ENCODE results near the gene HELZ. TPM values are rescaled to one million over a fixed set of nuclear protein-coding genes. Genes with fewer than 3 reads are reported as not detected.

The HELZ gene
- total and polyA plus RNA-seq, 2 donors (not counting 1 experiment from before 2014, with no cell fraction given) = 10.4 to 97.8 TPM

- ATAC-seq (ENCODE audit: low read depth) = no peak
- no peaks in the 10 kb centered on the region for H3K4me1 Mint-ChIP-seq
- Histone ChIP-seq H3K27me3 (replicated peaks in 1 of 4; ENCODE audit: control extremely low read depth in 1 of 4, control insufficient read depth in 3 of 4, insufficient read depth in 4 of 4, low read length in 3 of 4) (no peaks in the 10 kb centered on the region), H3K27ac (ENCODE audit: low read length in 2 of 2) (no peak overlapping the region), H4K20me1 (ENCODE audit: control insufficient read depth, insufficient read depth, low read length, poor library complexity, severe bottlenecking) (no peaks in the 10 kb centered on the region), H3K9me3 (ENCODE audit: control extremely low read depth in 1 of 3, control insufficient read depth in 2 of 3, insufficient read depth in 1 of 3, low read length in 2 of 3) (no peaks in the 10 kb centered on the region), H3K4me1 (ENCODE audit: control insufficient read depth in 2 of 2, insufficient read depth in 2 of 2, low read length in 2 of 2) (no peaks in the 10 kb centered on the region), H3K4me2 (replicated peaks; ENCODE audit: low read depth, low read length, poor library complexity, severe bottlenecking) (no peak overlapping the region), H2AFZ (ENCODE audit: insufficient read depth, low read depth, low read length, poor library complexity, severe bottlenecking) (no peak overlapping the region), H3K79me2 (ENCODE audit: control insufficient read depth, insufficient read depth, low read length) (no peaks in the 10 kb centered on the region), H3K4me3 (ENCODE audit: control extremely low read depth in 1 of 5, extremely low read depth in 1 of 5, insufficient read depth in 1 of 5, low read depth in 2 of 5, low read length in 4 of 5) (no peak overlapping the region), H3K9ac (ENCODE audit: low read length) (no peak overlapping the region), H3K36me3 (replicated peaks in 1 of 2; ENCODE audit: control extremely low read depth in 1 of 2, control insufficient read depth in 1 of 2, extremely low read depth in 1 of 2, insufficient read depth in 2 of 2, low read length in 1 of 2) (peaks cover 2 to 3% of the 10 kb centered on the region in 2 experiments)
- DNase-seq = no peak
- TF ChIP-seq, protein P1, sequence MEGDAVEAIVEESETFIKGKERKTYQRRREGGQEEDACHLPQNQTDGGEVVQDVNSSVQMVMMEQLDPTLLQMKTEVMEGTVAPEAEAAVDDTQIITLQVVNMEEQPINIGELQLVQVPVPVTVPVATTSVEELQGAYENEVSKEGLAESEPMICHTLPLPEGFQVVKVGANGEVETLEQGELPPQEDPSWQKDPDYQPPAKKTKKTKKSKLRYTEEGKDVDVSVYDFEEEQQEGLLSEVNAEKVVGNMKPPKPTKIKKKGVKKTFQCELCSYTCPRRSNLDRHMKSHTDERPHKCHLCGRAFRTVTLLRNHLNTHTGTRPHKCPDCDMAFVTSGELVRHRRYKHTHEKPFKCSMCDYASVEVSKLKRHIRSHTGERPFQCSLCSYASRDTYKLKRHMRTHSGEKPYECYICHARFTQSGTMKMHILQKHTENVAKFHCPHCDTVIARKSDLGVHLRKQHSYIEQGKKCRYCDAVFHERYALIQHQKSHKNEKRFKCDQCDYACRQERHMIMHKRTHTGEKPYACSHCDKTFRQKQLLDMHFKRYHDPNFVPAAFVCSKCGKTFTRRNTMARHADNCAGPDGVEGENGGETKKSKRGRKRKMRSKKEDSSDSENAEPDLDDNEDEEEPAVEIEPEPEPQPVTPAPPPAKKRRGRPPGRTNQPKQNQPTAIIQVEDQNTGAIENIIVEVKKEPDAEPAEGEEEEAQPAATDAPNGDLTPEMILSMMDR (IDR thresholded peaks at IDR 0.05) = no peak
- no peak for TF ChIP-seq EZH2 (IDR thresholded peaks at IDR 0.05; ENCODE audit: borderline replicate concordance, insufficient read depth, low read depth, low read length, poor library complexity, severe bottlenecking)
- ChIA-PET POLR2A (no interaction called here), CTCF (no interaction called here)
- H3K9me3 Mint-ChIP-seq (ENCODE audit: insufficient read depth) = no peaks in the 10 kb centered on the region
- 100% methylated on average over 1 of the region's 5 CpGs for WGBS (ENCODE audit: insufficient coverage)
- no peak overlapping the region for H3K27ac Mint-ChIP-seq
- intact Hi-C loops (cut with micrococcal nuclease) = no loop called here
- H3K27me3 Mint-ChIP-seq = no peaks in the 10 kb centered on the region
- H3K4me3 Mint-ChIP-seq = no peak overlapping the region
Measured at GRCh38 chr17:67069603-67070136, 175.3 kb downstream of the HELZ start.

DNA sequence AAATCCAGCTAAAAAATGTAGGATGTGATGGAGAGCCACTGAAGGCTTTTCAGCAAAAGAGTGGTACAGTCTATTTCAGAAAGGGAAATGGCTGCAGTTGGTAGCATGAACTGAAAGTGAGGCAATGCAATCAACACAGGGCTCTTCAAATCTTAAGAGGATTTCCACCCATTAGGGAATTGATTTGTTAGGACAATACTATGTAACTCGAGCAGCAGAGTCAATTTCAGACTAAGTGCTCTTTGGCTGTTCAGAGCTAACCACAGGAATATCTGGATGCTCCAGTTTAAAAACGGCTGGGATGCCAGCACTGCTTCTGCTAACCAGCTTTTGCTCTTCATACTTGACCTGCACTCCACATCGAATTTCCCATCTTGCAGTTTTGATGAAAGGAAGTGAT, 176.0 kb downstream of the HELZ start:
- TF ChIP-seq, protein P1 (IDR thresholded peaks at IDR 0.05) = no peak
- TF ChIP-seq EZH2 (IDR thresholded peaks at IDR 0.05; ENCODE audit: borderline replicate concordance, insufficient read depth, low read depth, low read length, poor library complexity, severe bottlenecking) = no peak
- Mint-ChIP-seq H3K9me3 (ENCODE audit: insufficient read depth) (no peaks in the 10 kb centered on the region), H3K27ac (no peak overlapping the region), H3K4me1 (no peaks in the 10 kb centered on the region), H3K27me3 (no peaks in the 10 kb centered on the region), H3K4me3 (no peak overlapping the region)
- H3K36me3 ChIP-seq (replicated peaks in 1 of 2; ENCODE audit: control extremely low read depth in 1 of 2, control insufficient read depth in 1 of 2, extremely low read depth in 1 of 2, insufficient read depth in 2 of 2, low read length in 1 of 2) = peaks cover 2 to 3% of the 10 kb centered on the region in 2 experiments
- no peak overlapping the region for H3K4me2 ChIP-seq (replicated peaks; ENCODE audit: low read depth, low read length, poor library complexity, severe bottlenecking)
- H3K9me3 ChIP-seq (ENCODE audit: control extremely low read depth in 1 of 3, control insufficient read depth in 2 of 3, insufficient read depth in 1 of 3, low read length in 2 of 3) = no peaks in the 10 kb centered on the region
- no peak overlapping the region for H3K9ac ChIP-seq (ENCODE audit: low read length)
- H3K4me1 ChIP-seq (ENCODE audit: control insufficient read depth in 2 of 2, insufficient read depth in 2 of 2, low read length in 2 of 2) = no peaks in the 10 kb centered on the region
- POLR2A ChIA-PET = no interaction called here
- intact Hi-C loops (cut with micrococcal nuclease) = no loop called here
- CTCF ChIA-PET = no interaction called here
- no peak for DNase-seq
- no peaks in the 10 kb centered on the region for H3K27me3 ChIP-seq (replicated peaks in 1 of 4; ENCODE audit: control extremely low read depth in 1 of 4, control insufficient read depth in 3 of 4, insufficient read depth in 4 of 4, low read length in 3 of 4)
- no peaks in the 10 kb centered on the region for H3K79me2 ChIP-seq (ENCODE audit: control insufficient read depth, insufficient read depth, low read length)
- H3K4me3 ChIP-seq (ENCODE audit: control extremely low read depth in 1 of 5, extremely low read depth in 1 of 5, insufficient read depth in 1 of 5, low read depth in 2 of 5, low read length in 4 of 5) = no peak overlapping the region
- H3K27ac ChIP-seq (ENCODE audit: low read length in 2 of 2) = no peak overlapping the region
- ATAC-seq (ENCODE audit: low read depth) = no peak
- H4K20me1 ChIP-seq (ENCODE audit: control insufficient read depth, insufficient read depth, low read length, poor library complexity, severe bottlenecking) = no peaks in the 10 kb centered on the region
- no peak overlapping the region for H2AFZ ChIP-seq (ENCODE audit: insufficient read depth, low read depth, low read length, poor library complexity, severe bottlenecking)
- WGBS (ENCODE audit: insufficient coverage) = 95% methylated on average over 2 of the region's 3 CpGs

All from B cell (primary cell).